ENCODE measurements around the gene RRP8. TPM values are rescaled to one million over a fixed set of nuclear protein-coding genes. Genes with fewer than 3 reads are reported as not detected.

RRP8 gene
- total and polyA plus RNA-seq, 10 of the 15 experiments (the other 5 are each of a cell fraction or from before 2014, with no cell fraction given), result 4.7 to 51.2 (median 23.9) TPM

- H3K9ac ChIP-seq (ENCODE audit: control insufficient read depth, insufficient read depth, low read length), result no peak overlapping the region
- no peak overlapping the region for H3K4me2 ChIP-seq (ENCODE audit: control insufficient read depth, insufficient read depth)
- no peak for TF ChIP-seq ZNF217 (IDR thresholded peaks at IDR 0.05)
- TF ChIP-seq BACH1 (IDR thresholded peaks at IDR 0.05; ENCODE audit: borderline replicate concordance), result no peak
- no peak for TF ChIP-seq BRCA1 (IDR thresholded peaks at IDR 0.05; ENCODE audit: low read depth, low read length)
- no peak for TF ChIP-seq CBX5 (IDR thresholded peaks at IDR 0.05; ENCODE audit: low read depth)
- no peak for TF ChIP-seq ZBED1 (IDR thresholded peaks at IDR 0.05; ENCODE audit: borderline replicate concordance)
- no peak overlapping the region for H2AFZ ChIP-seq (ENCODE audit: control insufficient read depth, low read depth, low read length)
- H3K79me2 ChIP-seq (ENCODE audit: control insufficient read depth, insufficient read depth, low read length), result no peaks in the 10 kb centered on the region
- SMC1A ChIA-PET (ENCODE audit: uncharacterized antibody, unreplicated experiment), result no interaction called here
- in situ Hi-C loops (cut with MboI), result no loop called here
- no peaks in the 10 kb centered on the region for H3K27me3 ChIP-seq (replicated peaks in 1 of 2; ENCODE audit: control insufficient read depth in 2 of 2, insufficient read depth in 2 of 2, low read length in 1 of 2)
- POLR2A ChIA-PET, result no interaction called here
- H4K20me1 ChIP-seq (ENCODE audit: control insufficient read depth, insufficient read depth), result no peaks in the 10 kb centered on the region
- CTCF ChIA-PET, result no interaction called here
- intact Hi-C loops (cut with micrococcal nuclease; ENCODE audit: unreplicated experiment), result no loop called here
- no peak overlapping the region for H3K4me3 ChIP-seq
- no peaks in the 10 kb centered on the region for H3K9me3 ChIP-seq (replicated peaks; ENCODE audit: control insufficient read depth, insufficient read depth, low read length)
- RAD21 ChIA-PET (ENCODE audit: unreplicated experiment), result no interaction called here
- ATAC-seq (no peak), FAIRE-seq (no peak), DNase-seq (ENCODE audit: low read depth, low spot score) (no peak)
- BruUV-seq (replicated peaks), result no TSS peak
- H3K27ac ChIP-seq (ENCODE audit: control insufficient read depth, insufficient read depth), result no peak overlapping the region
- no peaks in the 10 kb centered on the region for H3K4me1 ChIP-seq (ENCODE audit: control insufficient read depth, insufficient read depth, low read length)
- peaks cover 0 to 2% of the 10 kb centered on the region in 2 experiments; a peak in 2 of 4 replicates for H3K36me3 ChIP-seq (ENCODE audit: control insufficient read depth in 2 of 2, insufficient read depth in 2 of 2, low read length in 1 of 2)
- WGBS (ENCODE audit: insufficient coverage, insufficient replicate concordance, low lambda C conversion rate, missing lambda C conversion rate), result 83% methylated on average over 6 of the region's 6 CpGs
Measured at GRCh38 chr11:6547177-6547576, 56.2 kb downstream of the RRP8 start.

- Histone ChIP-seq H3K9me3 (replicated peaks; ENCODE audit: control insufficient read depth, insufficient read depth, low read length) (no peaks in the 10 kb centered on the region), H2AFZ (ENCODE audit: control insufficient read depth, low read depth, low read length) (no peak overlapping the region), H3K4me1 (ENCODE audit: control insufficient read depth, insufficient read depth, low read length) (no peaks in the 10 kb centered on the region), H3K27me3 (replicated peaks in 1 of 2; ENCODE audit: control insufficient read depth in 2 of 2, insufficient read depth in 2 of 2, low read length in 1 of 2) (no peaks in the 10 kb centered on the region), H3K4me2 (ENCODE audit: control insufficient read depth, insufficient read depth) (no peak overlapping the region), H3K79me2 (ENCODE audit: control insufficient read depth, insufficient read depth, low read length) (no peaks in the 10 kb centered on the region), H3K4me3 (no peak overlapping the region), H3K9ac (ENCODE audit: control insufficient read depth, insufficient read depth, low read length) (no peak overlapping the region), H3K27ac (ENCODE audit: control insufficient read depth, insufficient read depth) (no peak overlapping the region), H3K36me3 (ENCODE audit: control insufficient read depth in 2 of 2, insufficient read depth in 2 of 2, low read length in 1 of 2) (peaks cover 0 to 2% of the 10 kb centered on the region in 2 experiments; a peak in 2 of 4 replicates), H4K20me1 (ENCODE audit: control insufficient read depth, insufficient read depth) (no peaks in the 10 kb centered on the region)
- ChIA-PET CTCF (interaction anchor here (0.9 to 1.2 kb wide), 2 partner anchors 159 to 210 kb away, joined by 3 read pairs; no protein-coding TSS in a partner anchor), SMC1A (ENCODE audit: uncharacterized antibody, unreplicated experiment) (no interaction called here), RAD21 (ENCODE audit: unreplicated experiment) (no interaction called here), POLR2A (no interaction called here)
- FAIRE-seq (no peak), DNase-seq (ENCODE audit: low read depth, low spot score) (no peak), ATAC-seq (no peak)
- intact Hi-C loops (cut with micrococcal nuclease; ENCODE audit: unreplicated experiment), result no loop called here
- in situ Hi-C loops (cut with MboI), result no loop called here
- WGBS (ENCODE audit: insufficient coverage, insufficient replicate concordance, low lambda C conversion rate, missing lambda C conversion rate), result 90% methylated on average over 8 of the region's 8 CpGs
- BruUV-seq (replicated peaks), result no TSS peak
- TF ChIP-seq ZBTB33 (IDR thresholded peaks at IDR 0.05) (no peak), NR2F1 (conservative IDR thresholded peaks at IDR 0.05) (no peak), PAX5 (IDR thresholded peaks at IDR 0.05; ENCODE audit: borderline replicate concordance, low read depth, low read length) (no peak), ATF3 (IDR thresholded peaks at IDR 0.05; ENCODE audit: borderline replicate concordance, extremely low read depth, low read depth, low read length) (no peak), CBX5 (IDR thresholded peaks at IDR 0.05; ENCODE audit: low read depth) (no peak), ZNF687 (IDR thresholded peaks at IDR 0.05) (no peak), BMI1 (IDR thresholded peaks at IDR 0.05; ENCODE audit: borderline replicate concordance) (no peak), STAT3 (IDR thresholded peaks at IDR 0.05; ENCODE audit: low read depth, low read length) (no peak), BRCA1 (IDR thresholded peaks at IDR 0.05; ENCODE audit: low read depth, low read length) (no peak), TCF7 (IDR thresholded peaks at IDR 0.05; ENCODE audit: borderline replicate concordance) (no peak)
Measured at GRCh38 chr11:6546735-6547134, 56.7 kb downstream of the RRP8 start.

All from GM12878 (cell line).